SHP77 (cell line): Measurements from ENCODE around the gene PROB1.

Source experiments
- DNase-seq, 2 experiments: peaks; one replicate each; lab custom pipeline; 2025; lab: John Stamatoyannopoulos, UW

Gene PROB1

DNA sequence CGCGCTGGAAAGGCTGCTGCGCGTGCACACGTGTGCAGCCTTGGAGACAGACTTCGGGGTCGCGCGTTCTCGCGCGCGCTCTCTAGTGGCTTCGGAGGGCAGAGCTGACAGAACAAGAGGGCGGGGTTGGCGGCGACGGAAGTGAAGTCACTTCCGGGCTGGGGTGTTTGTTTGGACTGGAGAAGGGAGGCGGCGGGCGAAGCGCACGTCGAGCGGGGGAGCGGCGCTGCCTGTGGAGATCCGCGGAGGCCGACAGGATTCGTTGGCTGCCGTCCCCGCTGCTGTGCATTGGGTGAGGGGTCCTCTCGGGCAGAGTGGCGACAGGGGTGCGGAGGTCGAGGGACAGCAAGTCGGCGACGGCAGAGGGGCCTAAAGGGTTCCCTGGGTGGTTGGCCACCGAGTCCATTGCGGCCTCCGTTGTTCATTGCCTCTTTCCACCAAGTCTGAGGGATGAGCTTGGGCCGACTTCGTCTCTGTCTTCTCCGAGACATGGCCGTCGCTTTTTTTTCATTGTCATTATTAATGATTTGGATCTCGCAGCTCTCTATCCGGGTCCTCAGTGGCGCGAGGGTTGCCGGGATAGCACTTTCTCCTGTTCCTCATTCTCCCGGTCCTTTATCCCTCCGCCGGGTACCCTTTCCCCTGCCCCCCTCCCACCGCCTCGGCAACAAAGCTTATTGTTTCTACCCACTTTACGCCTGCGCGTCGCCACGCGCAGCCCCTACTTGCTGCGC is 53.0 kb downstream of the PROB1 start, which contains the start of gene PAIP2:
Gene PAIP2, plus strand, starts transcription at position 166 of the 734 bp plus-strand sequence. CDS start 21,931 bp downstream, outside the sequence.
- peak; percentile 98 to 99 for DNase-seq

DNA sequence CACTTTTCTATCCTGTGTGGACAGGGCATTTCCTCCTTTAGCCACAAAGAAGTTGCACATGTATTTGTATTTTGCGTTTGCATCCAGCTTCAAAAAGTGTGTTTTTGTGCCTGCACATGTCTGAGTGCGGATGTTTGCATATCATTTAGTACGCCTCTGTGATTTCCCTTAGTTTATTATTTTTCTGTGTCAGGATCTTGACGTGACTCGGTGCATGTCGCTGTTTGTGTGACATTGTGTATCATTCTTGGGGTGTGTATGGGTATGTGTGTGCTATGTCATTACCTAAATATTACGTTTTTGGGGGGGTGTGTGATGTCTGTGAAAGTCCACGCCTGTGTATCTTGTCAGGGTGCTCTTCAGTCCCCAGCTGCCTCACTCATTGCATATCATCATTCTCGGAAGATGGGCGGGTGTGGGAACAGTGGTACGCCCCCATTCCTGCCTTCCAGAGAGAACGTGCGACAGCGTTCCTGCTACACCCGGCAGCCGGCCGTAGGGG is 53.7 kb downstream of the PROB1 start:
- DNase-seq, result no peak
